Upper lobe of left lung (tissue), 6 donors: ENCODE results near the gene AKAP8L. TPM values are rescaled to one million over a fixed set of nuclear protein-coding genes. Genes with fewer than 3 reads are reported as not detected.

Experiments
- ATAC-seq, 2 donors: fragments of 200-7000 bp; cut with Tn5 transposase; one replicate each; pipeline ENCODE4 v1.9.1; 2022; ENCODE audit warnings: mild to moderate bottlenecking in 2 of 2, moderate library complexity in 2 of 2; ENCODE audit not compliant: low FRiP score in 2 of 2
- DNase-seq, 2 donors: peaks; one replicate each; pipeline ENCODE4 v3.0.0-alpha.2; 2019 to 2020
- H3K27ac ChIP-seq, 4 donors: fragments of 200-600 bp; sonication (generic); one replicate each; pipeline ENCODE4 v1.5.1; 2016 to 2019
- H3K27me3 ChIP-seq, 4 donors: fragments of 200-600 bp; sonication (generic); one replicate each; pipeline ENCODE4 v1.5.1; 2017 to 2019
- H3K36me3 ChIP-seq, 4 donors: fragments of 200-600 bp; sonication (generic); one replicate each; pipeline ENCODE4 v1.5.1; 2016 to 2019
- H3K4me1 ChIP-seq, 4 donors: fragments of 200-600 bp; sonication (generic); one replicate each; pipeline ENCODE4 v1.5.1; 2018 to 2019
- H3K4me3 ChIP-seq, 4 donors: fragments of 200-600 bp; sonication (generic); one replicate each; pipeline ENCODE4 v1.5.1; 2017 to 2019; ENCODE audit warnings: mild to moderate bottlenecking in 2 of 4, moderate library complexity in 1 of 4
- H3K9me3 ChIP-seq, 4 donors: fragments of 200-600 bp; sonication (generic); one replicate each; pipeline ENCODE4 v1.5.1; 2018 to 2019
- CTCF ChIP-seq, 6 experiments: fragments of 450-650 bp in 4 of 6; fragments of 200-600 bp in 2 of 6; sonication (generic) in 2 of 6; IDR thresholded peaks; one replicate each; pipeline ENCODE4 v1.5.1; 2016 to 2019; ENCODE audit warnings: antibody characterized with exemption in 6 of 6
- EP300 ChIP-seq, 4 donors: sonication (generic); formaldehyde crosslinking; IDR thresholded peaks; one replicate each; pipeline ENCODE4 v1.5.1; 2017; ENCODE audit warnings: antibody characterized with exemption in 4 of 4, control low read depth in 2 of 4
- POLR2A ChIP-seq, 4 donors: fragments of 450-650 bp; IDR thresholded peaks; one replicate each; pipeline ENCODE4 v1.5.1; 2016 to 2017; ENCODE audit warnings: antibody characterized with exemption in 4 of 4, mild to moderate bottlenecking in 2 of 4
- POLR2AphosphoS5 ChIP-seq, 2 donors: sonication (generic); formaldehyde crosslinking; IDR thresholded peaks; one replicate each; pipeline ENCODE4 v1.5.1; 2017; ENCODE audit warnings: antibody characterized with exemption in 2 of 2
- WGBS, 2 donors: methylation state at CpG; one replicate each; pipeline ENCODE4 v1.1.5; 2017 to 2018; 5-methylcytosine and 5-hydroxymethylcytosine counted together
- total RNA-seq, 6 donors: library from RNA; depleted of rRNA in 4 of 6; stranded (reverse); fragments of >200 nt in 4 of 6; gene quantifications; one replicate each; pipeline versions ENCODE4 v1.1.0 to v1.2.1, GENCODE V29; 2016 to 2021
- donor health status: DM: no; HTN: no; CAD: no; lungs with moderate emphysema.
- donor health status: DM: no; HTN: yes; CAD: no; lungs with severe emphysema.

Gene AKAP8L
- total RNA-seq, 6 donors from 2014 or later, result 79.8 to 476 (median 91.2) TPM

- ATAC-seq (no peak), DNase-seq (no peak)
- H3K4me3 ChIP-seq, result peak overlapping the region; percentile 65 to 92 (median 80)
- no peak for TF ChIP-seq CTCF (IDR thresholded peaks at IDR 0.05)
- TF ChIP-seq POLR2A (IDR thresholded peaks at IDR 0.05), result no peak
- no peak for TF ChIP-seq POLR2AphosphoS5 (IDR thresholded peaks at IDR 0.05)
- no peak for TF ChIP-seq EP300 (IDR thresholded peaks at IDR 0.05)
- H3K27me3 ChIP-seq, result no peaks in the 10 kb centered on the region
- WGBS, 2 donors, result 10% methylated on average over 10 to 11 of the region's 43 CpGs
- H3K9me3 ChIP-seq, result no peaks in the 10 kb centered on the region
- peaks cover 0 to 6% (median 0%) of the 10 kb centered on the region in 4 donors for H3K36me3 ChIP-seq
- H3K4me1 ChIP-seq, result peaks cover 8 to 35% (median 21%) of the 10 kb centered on the region in 4 donors
- H3K27ac ChIP-seq, result peak overlapping the region; percentile 71 to 91 (median 78)
Observed at GRCh38 chr19:15448778-15449619, 30.2 kb upstream of the AKAP8L start.

- 66 to 70% methylated on average over 8 to 14 of the region's 17 CpGs for WGBS, 2 donors
- Histone ChIP-seq H3K27ac (peak overlapping the region in 2 of 4 donors; percentile 78), H3K36me3 (peaks cover 0 to 6% (median 0%) of the 10 kb centered on the region in 4 donors), H3K4me1 (peaks cover 8 to 31% (median 18%) of the 10 kb centered on the region in 4 donors), H3K4me3 (peak overlapping the region in 1 of 4 donors; percentile 92), H3K9me3 (no peaks in the 10 kb centered on the region), H3K27me3 (no peaks in the 10 kb centered on the region)
- ATAC-seq (no peak), DNase-seq (no peak)
- TF ChIP-seq CTCF (IDR thresholded peaks at IDR 0.05) (no peak), POLR2A (IDR thresholded peaks at IDR 0.05) (no peak)
Observed at GRCh38 chr19:15448044-15448777, 29.4 kb upstream of the AKAP8L start.

- 77 to 83% methylated on average over 4 of the region's 4 CpGs for WGBS, 2 donors
- Histone ChIP-seq H3K4me3 (no peak overlapping the region), H3K9me3 (no peaks in the 10 kb centered on the region), H3K4me1 (peaks cover 7 to 19% (median 11%) of the 10 kb centered on the region in 4 donors), H3K27me3 (no peaks in the 10 kb centered on the region), H3K36me3 (peaks cover 0 to 6% (median 0%) of the 10 kb centered on the region in 4 donors), H3K27ac (no peak overlapping the region)
- TF ChIP-seq EP300 (IDR thresholded peaks at IDR 0.05) (no peak), CTCF (IDR thresholded peaks at IDR 0.05) (no peak), POLR2A (IDR thresholded peaks at IDR 0.05) (no peak), POLR2AphosphoS5 (IDR thresholded peaks at IDR 0.05) (no peak)
- no peak for DNase-seq
- ATAC-seq, result no peak
Observed at GRCh38 chr19:15447057-15447456, 28.3 kb upstream of the AKAP8L start.

- H3K27ac ChIP-seq, result no peak overlapping the region
- H3K36me3 ChIP-seq, result peaks cover 0 to 6% (median 0%) of the 10 kb centered on the region in 4 donors
- WGBS, 2 donors, result 74 to 75% methylated on average over 5 to 7 of the region's 7 CpGs
- H3K4me1 ChIP-seq, result peaks cover 7 to 15% (median 11%) of the 10 kb centered on the region in 4 donors
- ATAC-seq, result no peak
- no peaks in the 10 kb centered on the region for H3K27me3 ChIP-seq
- no peak overlapping the region for H3K4me3 ChIP-seq
- DNase-seq, result no peak
- H3K9me3 ChIP-seq, result no peaks in the 10 kb centered on the region
- TF ChIP-seq POLR2A (IDR thresholded peaks at IDR 0.05), result no peak
- no peak for TF ChIP-seq EP300 (IDR thresholded peaks at IDR 0.05)
- TF ChIP-seq POLR2AphosphoS5 (IDR thresholded peaks at IDR 0.05), result no peak
- no peak for TF ChIP-seq CTCF (IDR thresholded peaks at IDR 0.05)
Observed at GRCh38 chr19:15445807-15446376, 27.1 kb upstream of the AKAP8L start.
